H9 (cell line): Measurements from ENCODE around the gene C7. TPM values are rescaled to one million over a fixed set of nuclear protein-coding genes. Genes with fewer than 3 reads are reported as not detected.

ENCODE experiments used
- DNase-seq: peaks from one replicate; pipeline ENCODE4 v3.0.0-alpha.2; 2017
- H2AFZ ChIP-seq: one replicate; pipeline ENCODE4 v1.6.1; 2013; ENCODE audit warnings: mild to moderate bottlenecking, low read length, control low read depth, moderate library complexity
- H2AK5ac ChIP-seq: 2 replicates; pipeline ENCODE4 v1.6.1; 2013; ENCODE audit warnings: low read length, control low read depth, mixed read lengths; ENCODE audit not compliant: insufficient read length
- H2BK120ac ChIP-seq: one replicate; pipeline ENCODE4 v1.6.1; 2013; ENCODE audit warnings: low read depth, mild to moderate bottlenecking, low read length, control low read depth, inconsistent platforms; ENCODE audit not compliant: poor library complexity, severe bottlenecking
- H2BK12ac ChIP-seq: 2 replicates; pipeline ENCODE4 v1.6.1; 2013; ENCODE audit warnings: low read length, control low read depth, mixed read lengths, low read depth; ENCODE audit not compliant: insufficient read length
- H2BK15ac ChIP-seq: 2 replicates; pipeline ENCODE4 v1.6.1; 2013; ENCODE audit warnings: low read depth, low read length, control low read depth
- H2BK20ac ChIP-seq: one replicate; pipeline ENCODE4 v1.6.1; 2013; ENCODE audit warnings: low read depth, mild to moderate bottlenecking, low read length, control low read depth, inconsistent platforms; ENCODE audit not compliant: poor library complexity, severe bottlenecking
- H2BK5ac ChIP-seq: 2 replicates; pipeline ENCODE4 v1.6.1; 2013; ENCODE audit warnings: low read length, control low read depth, mixed read lengths; ENCODE audit not compliant: insufficient read length
- H3K14ac ChIP-seq: 2 replicates; pipeline ENCODE4 v1.6.1; 2013; ENCODE audit warnings: low read length, control low read depth; ENCODE audit not compliant: insufficient read depth
- H3K18ac ChIP-seq: 2 replicates; pipeline ENCODE4 v1.6.1; 2013; ENCODE audit warnings: low read depth, mild to moderate bottlenecking, mixed read lengths, low read length, control low read depth; ENCODE audit not compliant: insufficient read length
- H3K23ac ChIP-seq: 2 replicates; pipeline ENCODE4 v1.6.1; 2013; ENCODE audit warnings: low read length, control low read depth, mixed read lengths, low read depth; ENCODE audit not compliant: insufficient read length
- H3K23me2 ChIP-seq: 2 replicates; pipeline ENCODE4 v1.6.1; 2013; ENCODE audit warnings: low read depth, mild to moderate bottlenecking, mixed read lengths, low read length, control low read depth; ENCODE audit not compliant: insufficient read length, poor library complexity, severe bottlenecking
- H3K27ac ChIP-seq: 2 replicates; pipeline ENCODE4 v1.5.1; 2013; ENCODE audit warnings: low read length, control low read depth, mixed read lengths, low read depth; ENCODE audit not compliant: insufficient read length
- H3K27me3 ChIP-seq: 2 replicates; pipeline ENCODE4 v1.6.1; 2013; ENCODE audit warnings: low read length, control low read depth, inconsistent platforms; ENCODE audit not compliant: insufficient read depth
- H3K4ac ChIP-seq: 2 replicates; pipeline ENCODE4 v1.6.1; 2013; ENCODE audit warnings: low read depth, mild to moderate bottlenecking, control low read depth, inconsistent platforms, low read length, moderate library complexity
- H3K4me1 ChIP-seq: 2 replicates; pipeline ENCODE4 v1.6.1; 2013; ENCODE audit warnings: low read length, control low read depth, inconsistent platforms; ENCODE audit not compliant: insufficient read depth
- H3K4me2 ChIP-seq: 2 replicates; pipeline ENCODE4 v1.6.1; 2013; ENCODE audit warnings: low read length, control low read depth, mixed read lengths; ENCODE audit not compliant: insufficient read length, insufficient read depth
- H3K56ac ChIP-seq: 2 replicates; pipeline ENCODE4 v1.6.1; 2013; ENCODE audit warnings: low read depth, mild to moderate bottlenecking, mixed read lengths, low read length, control low read depth; ENCODE audit not compliant: insufficient read length
- H3K79me1 ChIP-seq: 2 replicates; pipeline ENCODE4 v1.6.1; 2013; ENCODE audit warnings: low read depth, mild to moderate bottlenecking, moderate library complexity, low read length, control low read depth, inconsistent platforms; ENCODE audit not compliant: insufficient read depth, poor library complexity, severe bottlenecking
- H3K79me2 ChIP-seq: 2 replicates; pipeline ENCODE4 v1.6.1; 2013; ENCODE audit warnings: low read length, control low read depth, inconsistent platforms; ENCODE audit not compliant: insufficient read depth
- H3K9ac ChIP-seq: 2 replicates; pipeline ENCODE4 v1.6.1; 2013; ENCODE audit warnings: low read length, control low read depth, mixed read lengths; ENCODE audit not compliant: insufficient read length; ENCODE audit errors: extremely low read depth
- H3K9me3 ChIP-seq: one replicate; pipeline ENCODE4 v1.6.1; 2013; ENCODE audit warnings: low read depth, low read length, inconsistent platforms; ENCODE audit not compliant: control insufficient read depth
- H3T11ph ChIP-seq: one replicate; pipeline ENCODE4 v1.6.1; 2013; ENCODE audit warnings: mild to moderate bottlenecking, low read length, control low read depth, inconsistent platforms
- H4K20me1 ChIP-seq: one replicate; pipeline ENCODE4 v1.6.1; 2013; ENCODE audit not compliant: control insufficient read depth, insufficient read length, insufficient read depth
- H4K5ac ChIP-seq: 2 replicates; pipeline ENCODE4 v1.6.1; 2013; ENCODE audit warnings: low read depth, mild to moderate bottlenecking, mixed read lengths, low read length, control low read depth; ENCODE audit not compliant: insufficient read length
- H4K8ac ChIP-seq: replicated peaks from 2 replicates; pipeline ENCODE4 v1.6.1; 2013; ENCODE audit warnings: low read length, control low read depth, mixed read lengths, low read depth; ENCODE audit not compliant: insufficient read length
- H4K91ac ChIP-seq: 2 replicates; pipeline ENCODE4 v1.6.1; 2013; ENCODE audit warnings: low read depth, mild to moderate bottlenecking, moderate library complexity, mixed read lengths, low read length, control low read depth; ENCODE audit not compliant: insufficient read length
- H3K27ac Mint-ChIP-seq, 3 experiments: 2 replicates in 2 of 3; 3 replicates in 1 of 3; pipeline ENCODE4 v1.8.0; 2020 to 2021; ENCODE audit warnings: mixed read lengths in 3 of 3, mild to moderate bottlenecking in 1 of 3, moderate library complexity in 1 of 3
- H3K27me3 Mint-ChIP-seq: 2 replicates; pipeline ENCODE4 v1.8.0; 2021; ENCODE audit warnings: low read depth, mild to moderate bottlenecking, moderate library complexity, mixed read lengths
- H3K36me3 Mint-ChIP-seq, 3 experiments: 2 replicates in 2 of 3; 3 replicates in 1 of 3; pipeline ENCODE4 v1.8.0; 2020 to 2021; ENCODE audit warnings: low read depth in 3 of 3, mixed read lengths in 3 of 3; ENCODE audit not compliant: insufficient read depth in 1 of 3
- H3K4me1 Mint-ChIP-seq, 2 experiments: 2 replicates each; pipeline ENCODE4 v1.8.0; 2020; ENCODE audit warnings: mixed read lengths in 2 of 2
- H3K4me3 Mint-ChIP-seq, 2 experiments: 2 replicates in 1 of 2; 3 replicates in 1 of 2; pipeline ENCODE4 v1.8.0; 2020 to 2021; ENCODE audit warnings: mild to moderate bottlenecking in 2 of 2, mixed read lengths in 2 of 2, moderate library complexity in 1 of 2
- H3K9me3 Mint-ChIP-seq, 2 experiments: 2 replicates in 1 of 2; 3 replicates in 1 of 2; pipeline ENCODE4 v1.8.0; 2020; ENCODE audit warnings: mild to moderate bottlenecking in 2 of 2, mixed read lengths in 2 of 2, moderate library complexity in 1 of 2
- WGBS: extraction: QIAGEN DNeasy Blood & Tissue Kit; methylation state at CpG from one replicate; pipeline ENCODE4 v1.1.7; 2013; ENCODE audit warnings: missing lambda C conversion rate, low lambda C conversion rate, mixed read lengths; ENCODE audit not compliant: insufficient read length; ENCODE audit errors: extremely low coverage; 5-methylcytosine and 5-hydroxymethylcytosine counted together
- total RNA-seq: library from RNA; stranded (reverse); gene quantifications from 2 replicates; pipeline ENCODE4 v1.2.1, GENCODE V29; 2021
- TF ChIP-seq, protein P1 (sequence below): fragments of 200-600 bp; sonication (generic); conservative IDR thresholded peaks from 3 replicates; pipeline ENCODE4 v1.8.0; 2021; ENCODE audit warnings: antibody characterized with exemption, mild to moderate bottlenecking

C7 gene
- total RNA-seq, 1 experiment from 2014 or later: 0.52 TPM

GRCh38 chr5:40983781-40984180 is 74.5 kb downstream of the C7 start:
- Mint-ChIP-seq H3K27ac (no peak overlapping the region), H3K4me3 (no peak overlapping the region), H3K9me3 (no peaks in the 10 kb centered on the region; a peak in 3 of 5 replicates), H3K27me3 (no peaks in the 10 kb centered on the region), H3K4me1 (no peaks in the 10 kb centered on the region), H3K36me3 (no peaks in the 10 kb centered on the region)
- H2BK15ac ChIP-seq: no peak overlapping the region
- H2BK20ac ChIP-seq: no peak overlapping the region
- no peak overlapping the region for H3K9ac ChIP-seq
- H3K9me3 ChIP-seq: no peaks in the 10 kb centered on the region
- no peak overlapping the region for H3T11ph ChIP-seq
- no peak overlapping the region for H4K5ac ChIP-seq
- H3K4me2 ChIP-seq: no peak overlapping the region
- DNase-seq: no peak
- TF ChIP-seq, protein P1, sequence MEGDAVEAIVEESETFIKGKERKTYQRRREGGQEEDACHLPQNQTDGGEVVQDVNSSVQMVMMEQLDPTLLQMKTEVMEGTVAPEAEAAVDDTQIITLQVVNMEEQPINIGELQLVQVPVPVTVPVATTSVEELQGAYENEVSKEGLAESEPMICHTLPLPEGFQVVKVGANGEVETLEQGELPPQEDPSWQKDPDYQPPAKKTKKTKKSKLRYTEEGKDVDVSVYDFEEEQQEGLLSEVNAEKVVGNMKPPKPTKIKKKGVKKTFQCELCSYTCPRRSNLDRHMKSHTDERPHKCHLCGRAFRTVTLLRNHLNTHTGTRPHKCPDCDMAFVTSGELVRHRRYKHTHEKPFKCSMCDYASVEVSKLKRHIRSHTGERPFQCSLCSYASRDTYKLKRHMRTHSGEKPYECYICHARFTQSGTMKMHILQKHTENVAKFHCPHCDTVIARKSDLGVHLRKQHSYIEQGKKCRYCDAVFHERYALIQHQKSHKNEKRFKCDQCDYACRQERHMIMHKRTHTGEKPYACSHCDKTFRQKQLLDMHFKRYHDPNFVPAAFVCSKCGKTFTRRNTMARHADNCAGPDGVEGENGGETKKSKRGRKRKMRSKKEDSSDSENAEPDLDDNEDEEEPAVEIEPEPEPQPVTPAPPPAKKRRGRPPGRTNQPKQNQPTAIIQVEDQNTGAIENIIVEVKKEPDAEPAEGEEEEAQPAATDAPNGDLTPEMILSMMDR: no peak
- no peak overlapping the region for H3K14ac ChIP-seq
- H3K56ac ChIP-seq: no peak overlapping the region
- H3K79me2 ChIP-seq: no peaks in the 10 kb centered on the region
- H3K4ac ChIP-seq: no peak overlapping the region
- H4K20me1 ChIP-seq: no peaks in the 10 kb centered on the region
- H3K18ac ChIP-seq: no peak overlapping the region
- H2BK120ac ChIP-seq: no peak overlapping the region
- no peaks in the 10 kb centered on the region for H3K4me1 ChIP-seq
- H3K23ac ChIP-seq: no peak overlapping the region
- no peak overlapping the region for H2BK5ac ChIP-seq
- H3K27ac ChIP-seq: no peak overlapping the region
- H2AK5ac ChIP-seq: no peak overlapping the region
- H2BK12ac ChIP-seq: no peak overlapping the region
- no peaks in the 10 kb centered on the region for H3K23me2 ChIP-seq
- H3K79me1 ChIP-seq: no peaks in the 10 kb centered on the region
- no peak overlapping the region for H4K8ac ChIP-seq
- no peak overlapping the region for H2AFZ ChIP-seq
- H3K27me3 ChIP-seq: no peaks in the 10 kb centered on the region
- no peak overlapping the region for H4K91ac ChIP-seq
- no CpG with 5 or more reads among the region's 3 CpGs for WGBS
